ENCODE results near the gene C1orf21. TPM values are rescaled to one million over a fixed set of nuclear protein-coding genes. Genes with fewer than 3 reads are reported as not detected.

C1orf21 gene
- total RNA-seq, 1 donor, result 17.0 TPM

DNA sequence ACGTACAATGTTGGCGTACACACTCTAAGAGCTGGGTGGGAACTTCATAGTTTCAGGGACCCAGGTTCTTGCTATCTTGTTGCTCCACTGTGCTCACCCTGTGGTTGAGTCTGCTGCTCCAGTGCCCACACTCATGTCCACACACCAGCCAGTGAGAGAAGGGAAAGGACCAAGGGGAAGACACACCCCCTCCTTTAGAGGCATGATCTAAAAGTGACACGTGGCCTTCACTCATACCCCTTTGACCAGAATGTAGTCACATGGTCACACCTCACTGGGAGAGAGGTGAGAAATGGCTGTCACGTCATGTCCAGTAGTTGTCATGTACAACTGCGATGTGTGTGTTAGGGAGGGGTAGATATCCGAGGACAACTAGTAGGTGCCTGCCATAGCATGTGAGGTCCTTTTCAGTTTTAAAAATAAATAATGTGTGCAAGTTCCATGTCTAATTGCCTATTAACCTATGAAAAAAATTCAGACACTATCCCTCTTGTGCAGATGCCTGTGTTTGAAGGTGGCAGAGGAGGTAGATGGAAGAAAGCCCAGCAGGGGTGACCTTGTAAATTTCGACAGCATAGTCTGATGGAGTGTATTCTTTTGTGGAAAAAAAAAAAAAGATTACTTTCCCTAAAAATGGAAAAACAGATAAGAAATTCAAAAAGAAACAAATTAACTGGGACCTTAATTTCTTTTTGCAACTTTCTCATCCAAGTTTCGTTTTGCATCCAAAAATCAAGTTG, 149.6 kb downstream of the C1orf21 start:
- Histone ChIP-seq H4K20me1 (ENCODE audit: insufficient read depth, low read length) (no peaks in the 10 kb centered on the region), H2AFZ (ENCODE audit: low read length) (no peak overlapping the region), H3K4me1 (ENCODE audit: insufficient read depth, low read length) (no peaks in the 10 kb centered on the region), H3K4me2 (ENCODE audit: insufficient read depth, low read length) (no peak overlapping the region), H3K36me3 (ENCODE audit: insufficient read depth, low read length) (no peaks in the 10 kb centered on the region), H3K79me2 (ENCODE audit: insufficient read depth, low read length) (no peaks in the 10 kb centered on the region), H3K27me3 (ENCODE audit: insufficient read depth, low read length) (no peaks in the 10 kb centered on the region), H3K27ac (ENCODE audit: low read depth, low read length) (no peak overlapping the region), H3K9me3 (ENCODE audit: low read depth, low read length) (no peaks in the 10 kb centered on the region), H3K4me3 (ENCODE audit: insufficient read depth, low read length) (no peak overlapping the region)
- peak; percentile 22 for DNase-seq (ENCODE audit: insufficient read length, low spot score, missing footprints)
- TF ChIP-seq, protein P1, sequence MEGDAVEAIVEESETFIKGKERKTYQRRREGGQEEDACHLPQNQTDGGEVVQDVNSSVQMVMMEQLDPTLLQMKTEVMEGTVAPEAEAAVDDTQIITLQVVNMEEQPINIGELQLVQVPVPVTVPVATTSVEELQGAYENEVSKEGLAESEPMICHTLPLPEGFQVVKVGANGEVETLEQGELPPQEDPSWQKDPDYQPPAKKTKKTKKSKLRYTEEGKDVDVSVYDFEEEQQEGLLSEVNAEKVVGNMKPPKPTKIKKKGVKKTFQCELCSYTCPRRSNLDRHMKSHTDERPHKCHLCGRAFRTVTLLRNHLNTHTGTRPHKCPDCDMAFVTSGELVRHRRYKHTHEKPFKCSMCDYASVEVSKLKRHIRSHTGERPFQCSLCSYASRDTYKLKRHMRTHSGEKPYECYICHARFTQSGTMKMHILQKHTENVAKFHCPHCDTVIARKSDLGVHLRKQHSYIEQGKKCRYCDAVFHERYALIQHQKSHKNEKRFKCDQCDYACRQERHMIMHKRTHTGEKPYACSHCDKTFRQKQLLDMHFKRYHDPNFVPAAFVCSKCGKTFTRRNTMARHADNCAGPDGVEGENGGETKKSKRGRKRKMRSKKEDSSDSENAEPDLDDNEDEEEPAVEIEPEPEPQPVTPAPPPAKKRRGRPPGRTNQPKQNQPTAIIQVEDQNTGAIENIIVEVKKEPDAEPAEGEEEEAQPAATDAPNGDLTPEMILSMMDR (IDR thresholded peaks at IDR 0.05; ENCODE audit: extremely low read depth, low read depth, low read length), result no peak

DNA sequence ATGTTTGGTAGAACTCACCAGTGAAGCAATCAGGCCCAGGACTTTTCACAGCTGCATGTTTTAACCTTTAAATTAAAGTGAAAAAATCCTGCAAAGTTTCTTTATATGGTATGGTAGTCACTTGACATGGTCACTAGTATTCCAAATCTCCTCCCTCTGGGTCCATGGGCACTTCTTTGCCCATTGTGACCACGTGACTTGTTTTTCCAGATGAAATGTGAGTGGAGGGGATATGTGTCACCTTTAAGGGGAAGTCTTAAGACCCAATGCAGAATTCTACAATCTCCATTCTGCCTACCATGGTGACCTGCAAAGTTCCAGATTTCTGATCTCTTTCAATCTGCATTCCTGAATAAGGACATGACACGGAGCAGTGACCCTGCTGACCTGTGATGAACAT, 152.8 kb downstream of the C1orf21 start:
- TF ChIP-seq, protein P1 (IDR thresholded peaks at IDR 0.05; ENCODE audit: extremely low read depth, low read depth, low read length), result no peak
- no peak overlapping the region for H3K4me2 ChIP-seq (ENCODE audit: insufficient read depth, low read length)
- no peaks in the 10 kb centered on the region for H3K4me1 ChIP-seq (ENCODE audit: insufficient read depth, low read length)
- H3K4me3 ChIP-seq (ENCODE audit: insufficient read depth, low read length), result no peak overlapping the region
- H3K27ac ChIP-seq (ENCODE audit: low read depth, low read length), result no peak overlapping the region
- H3K9me3 ChIP-seq (ENCODE audit: low read depth, low read length), result no peaks in the 10 kb centered on the region
- H2AFZ ChIP-seq (ENCODE audit: low read length), result no peak overlapping the region
- H3K79me2 ChIP-seq (ENCODE audit: insufficient read depth, low read length), result no peaks in the 10 kb centered on the region
- H3K27me3 ChIP-seq (ENCODE audit: insufficient read depth, low read length), result no peaks in the 10 kb centered on the region
- DNase-seq (ENCODE audit: insufficient read length, low spot score, missing footprints), result no peak
- H4K20me1 ChIP-seq (ENCODE audit: insufficient read depth, low read length), result no peaks in the 10 kb centered on the region
- no peaks in the 10 kb centered on the region for H3K36me3 ChIP-seq (ENCODE audit: insufficient read depth, low read length)

DNA sequence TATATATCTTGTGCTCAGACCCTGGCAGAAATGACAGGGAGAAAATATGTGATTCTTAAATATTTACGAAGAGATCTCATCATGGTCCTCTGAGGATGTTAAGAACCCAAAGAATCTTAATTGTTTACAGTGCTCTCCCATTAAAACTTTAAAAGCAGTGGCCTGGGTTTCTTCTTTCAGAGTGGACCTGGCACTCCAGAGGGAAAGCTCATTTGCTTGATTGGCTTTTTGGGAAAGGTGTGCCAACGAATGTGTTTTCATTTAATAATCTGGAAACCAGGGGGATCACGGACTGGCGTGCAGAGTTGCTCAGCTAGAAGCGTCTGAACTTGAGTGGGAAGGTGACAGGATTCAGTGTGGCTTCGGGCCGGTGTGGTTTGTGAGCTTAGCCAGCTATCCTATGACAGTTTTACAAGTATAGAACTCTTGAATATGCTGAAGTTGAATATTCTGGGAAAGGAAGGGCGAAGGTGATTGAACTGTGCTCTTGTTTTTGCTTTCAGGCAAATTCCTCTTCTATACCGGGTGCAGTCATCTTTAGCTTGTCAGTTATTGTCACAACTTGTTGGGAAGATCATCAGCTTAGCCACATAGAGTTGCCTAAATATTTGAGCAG, 154.8 kb downstream of the C1orf21 start:
- Histone ChIP-seq H3K79me2 (ENCODE audit: insufficient read depth, low read length) (no peaks in the 10 kb centered on the region), H2AFZ (ENCODE audit: low read length) (no peak overlapping the region), H3K4me3 (ENCODE audit: insufficient read depth, low read length) (no peak overlapping the region), H3K27me3 (ENCODE audit: insufficient read depth, low read length) (no peaks in the 10 kb centered on the region), H3K4me2 (ENCODE audit: insufficient read depth, low read length) (no peak overlapping the region), H3K9me3 (ENCODE audit: low read depth, low read length) (no peaks in the 10 kb centered on the region), H3K36me3 (ENCODE audit: insufficient read depth, low read length) (no peaks in the 10 kb centered on the region), H3K27ac (ENCODE audit: low read depth, low read length) (no peak overlapping the region), H4K20me1 (ENCODE audit: insufficient read depth, low read length) (no peaks in the 10 kb centered on the region), H3K4me1 (ENCODE audit: insufficient read depth, low read length) (peaks cover 3% of the 10 kb centered on the region)
- no peak for DNase-seq (ENCODE audit: insufficient read length, low spot score, missing footprints)
- TF ChIP-seq, protein P1 (IDR thresholded peaks at IDR 0.05; ENCODE audit: extremely low read depth, low read depth, low read length), result no peak

DNA sequence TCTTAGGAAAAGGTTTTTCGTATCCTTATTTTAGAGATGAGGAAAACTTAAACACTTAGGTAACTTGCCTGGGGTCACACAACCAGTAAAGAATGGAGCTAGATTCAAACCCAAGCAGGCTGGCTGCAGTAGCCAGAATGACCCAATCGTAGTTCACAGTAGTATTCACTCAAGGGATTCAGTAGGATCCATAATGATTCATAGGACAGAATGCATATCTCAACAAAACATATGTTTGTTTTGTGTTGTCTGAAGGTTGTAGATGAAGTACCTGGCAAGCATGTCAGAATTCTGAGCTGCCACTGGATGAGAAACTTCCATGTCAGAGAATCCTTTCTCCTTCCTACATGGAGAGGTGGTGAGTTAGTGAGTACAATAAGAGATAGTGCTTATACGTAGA, 155.5 kb downstream of the C1orf21 start:
- Histone ChIP-seq H3K9me3 (ENCODE audit: low read depth, low read length) (no peaks in the 10 kb centered on the region), H3K4me2 (ENCODE audit: insufficient read depth, low read length) (no peak overlapping the region), H3K36me3 (ENCODE audit: insufficient read depth, low read length) (no peaks in the 10 kb centered on the region), H3K4me1 (ENCODE audit: insufficient read depth, low read length) (peaks cover 3% of the 10 kb centered on the region), H3K27ac (ENCODE audit: low read depth, low read length) (no peak overlapping the region), H4K20me1 (ENCODE audit: insufficient read depth, low read length) (no peaks in the 10 kb centered on the region), H3K27me3 (ENCODE audit: insufficient read depth, low read length) (no peaks in the 10 kb centered on the region), H3K4me3 (ENCODE audit: insufficient read depth, low read length) (no peak overlapping the region), H3K79me2 (ENCODE audit: insufficient read depth, low read length) (no peaks in the 10 kb centered on the region), H2AFZ (ENCODE audit: low read length) (no peak overlapping the region)
- TF ChIP-seq, protein P1 (IDR thresholded peaks at IDR 0.05; ENCODE audit: extremely low read depth, low read depth, low read length), result no peak
- no peak for DNase-seq (ENCODE audit: insufficient read length, low spot score, missing footprints)
